Ovary (tissue), 3 donors: Measurements from ENCODE around the gene DHRS3.

Experiments used
- CTCF ChIP-seq, 3 donors: fragments of 450-650 bp in 2 of 3; fragments of 200-600 bp in 1 of 3; IDR thresholded peaks; one replicate each; pipeline versions ENCODE4 v1.5.1 to v1.8.0; 2016 to 2022; ENCODE audit warnings: antibody characterized with exemption in 3 of 3, mild to moderate bottlenecking in 1 of 3
- POLR2A ChIP-seq: fragments of 450-650 bp; IDR thresholded peaks from one replicate; pipeline ENCODE4 v1.6.1; 2017; ENCODE audit warnings: antibody characterized with exemption, mild to moderate bottlenecking, moderate library complexity
- donor health status: DM: no; HTN: no; CAD: no.

DNA sequence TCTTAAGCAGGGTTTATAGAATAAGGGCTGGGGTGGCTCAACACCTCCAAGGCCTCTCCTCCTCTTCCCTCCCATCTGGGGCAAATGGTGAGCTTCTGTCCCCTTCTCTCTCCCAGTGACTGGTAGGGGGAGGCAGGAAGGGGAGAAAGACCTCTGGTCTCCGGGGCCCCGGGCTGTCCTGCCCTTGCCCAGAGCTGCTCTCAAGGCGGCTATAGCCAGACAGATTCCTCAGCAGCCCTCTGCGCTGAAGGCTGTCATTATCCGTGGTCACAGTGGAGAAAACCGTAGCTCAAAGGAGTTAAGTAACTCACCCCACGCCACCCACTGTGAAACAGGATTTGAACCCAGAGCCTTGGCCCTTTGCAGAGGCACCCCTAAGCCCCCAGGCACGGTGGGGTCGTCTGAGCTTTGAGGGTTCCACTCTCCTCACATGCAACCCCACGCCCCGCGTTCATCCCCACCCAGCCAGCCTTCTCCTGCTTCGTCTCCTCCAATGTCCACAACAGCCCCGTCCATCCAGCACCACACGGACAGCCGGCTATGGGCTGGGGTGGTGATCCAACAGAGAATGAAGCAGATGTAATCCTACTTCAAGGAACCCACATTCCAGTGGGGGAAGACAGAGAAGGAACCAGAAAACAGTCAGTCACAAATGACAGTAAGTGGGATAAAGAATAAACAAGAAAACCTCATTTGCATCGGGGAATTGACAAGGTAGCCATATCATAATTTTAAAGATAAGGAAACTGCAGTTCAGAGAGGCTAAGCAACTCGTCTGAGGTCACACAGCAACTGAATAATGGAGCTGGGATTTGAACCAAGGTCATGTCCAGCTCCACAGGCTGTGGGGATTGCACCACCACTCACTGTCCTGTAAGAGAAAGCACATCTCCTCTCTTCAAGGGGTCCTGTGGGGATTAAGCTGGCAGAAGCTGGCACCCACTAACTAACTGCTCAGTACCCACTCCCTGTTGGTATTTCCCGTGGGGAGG is 31.8 kb downstream of the DHRS3 start:
- TF ChIP-seq CTCF (IDR thresholded peaks at IDR 0.05), result no peak
- no peak for TF ChIP-seq POLR2A
